Hepatocyte (in vitro differentiated cells): ENCODE measurements around the gene VPS33B. TPM values are rescaled to one million over a fixed set of nuclear protein-coding genes. Genes with fewer than 3 reads are reported as not detected.

Source experiments
- DNase-seq: peaks from one replicate; pipeline ENCODE4 v3.0.0-alpha.2; 2016; ENCODE audit warnings: low spot score
- H2AFZ ChIP-seq: fragments of 200-600 bp; sonication (generic); 2 replicates; pipeline ENCODE4 v1.6.0; 2016; ENCODE audit warnings: antibody characterized with exemption, mild to moderate bottlenecking
- H3K27ac ChIP-seq: fragments of 200-600 bp; sonication (generic); 2 replicates; pipeline ENCODE4 v1.5.1; 2016; ENCODE audit warnings: mild to moderate bottlenecking
- H3K27me3 ChIP-seq: fragments of 200-600 bp; sonication (generic); 2 replicates; pipeline ENCODE4 v1.6.1; 2016
- H3K36me3 ChIP-seq: fragments of 200-600 bp; sonication (generic); replicated peaks from 2 replicates; pipeline ENCODE4 v1.5.1; 2016; ENCODE audit warnings: low read depth; ENCODE audit not compliant: insufficient read depth
- H3K4me1 ChIP-seq: fragments of 200-600 bp; sonication (generic); 2 replicates; pipeline ENCODE4 v1.5.1; 2016; ENCODE audit warnings: mild to moderate bottlenecking, moderate library complexity; ENCODE audit not compliant: insufficient read depth
- H3K4me2 ChIP-seq: fragments of 200-600 bp; sonication (generic); 2 replicates; pipeline ENCODE4 v1.6.0; 2016
- H3K4me3 ChIP-seq: fragments of 200-600 bp; sonication (generic); 2 replicates; pipeline ENCODE4 v1.5.1; 2016; ENCODE audit warnings: mild to moderate bottlenecking
- H3K79me2 ChIP-seq: fragments of 200-600 bp; sonication (generic); 2 replicates; pipeline ENCODE4 v1.6.0; 2017; ENCODE audit warnings: mild to moderate bottlenecking
- H3K9me2 ChIP-seq: fragments of 200-600 bp; sonication (generic); replicated peaks from 2 replicates; pipeline ENCODE4 v1.6.0; 2017; ENCODE audit warnings: mild to moderate bottlenecking; ENCODE audit not compliant: insufficient read depth
- H3K9me3 ChIP-seq: fragments of 200-600 bp; sonication (generic); 2 replicates; pipeline ENCODE4 v1.5.1; 2016; ENCODE audit warnings: low read depth, mild to moderate bottlenecking
- H4K20me1 ChIP-seq: fragments of 200-600 bp; sonication (generic); 2 replicates; pipeline ENCODE4 v1.6.0; 2016; ENCODE audit warnings: mild to moderate bottlenecking; ENCODE audit not compliant: insufficient read depth, poor library complexity, severe bottlenecking
- EZH2 ChIP-seq: fragments of 200-600 bp; sonication (generic); IDR thresholded peaks from 2 replicates; pipeline ENCODE4 v1.6.1; 2016; ENCODE audit warnings: antibody characterized with exemption, mild to moderate bottlenecking, borderline replicate concordance
- EZH2phosphoT487 ChIP-seq: fragments of 200-600 bp; sonication (generic); IDR thresholded peaks from one replicate; pipeline ENCODE4 v1.6.1; 2018; ENCODE audit warnings: antibody characterized with exemption, mild to moderate bottlenecking, low read depth, moderate library complexity; ENCODE audit not compliant: unreplicated experiment, severe bottlenecking
- WGBS: methylation state at CpG from one replicate; pipeline ENCODE4 v1.1.6; 2016; ENCODE audit warnings: low lambda C conversion rate; ENCODE audit errors: missing lambda C conversion rate; 5-methylcytosine and 5-hydroxymethylcytosine counted together
- polyA plus RNA-seq: library from polyadenylated mRNA; unstranded; fragments of >200 nt; fragmentation: Nextera tagmentation; extraction: Ambion mirVana; gene quantifications from 2 replicates; pipeline ENCODE4 v1.2.1, GENCODE V29; 2016
- total RNA-seq: library from RNA; depleted of rRNA; stranded (reverse); fragments of >200 nt; gene quantifications from 2 replicates; pipeline ENCODE4 v1.2.3, GENCODE V29; 2014
- TF ChIP-seq, protein P1 (sequence below): fragments of 200-600 bp; sonication (generic); IDR thresholded peaks from 2 replicates; pipeline ENCODE4 v1.5.1; 2016; ENCODE audit warnings: antibody characterized with exemption, mild to moderate bottlenecking; ENCODE audit not compliant: poor library complexity

Gene VPS33B
- total and polyA plus RNA-seq, 2 experiments from 2014 or later: 7.8 to 11.7 TPM

DNA sequence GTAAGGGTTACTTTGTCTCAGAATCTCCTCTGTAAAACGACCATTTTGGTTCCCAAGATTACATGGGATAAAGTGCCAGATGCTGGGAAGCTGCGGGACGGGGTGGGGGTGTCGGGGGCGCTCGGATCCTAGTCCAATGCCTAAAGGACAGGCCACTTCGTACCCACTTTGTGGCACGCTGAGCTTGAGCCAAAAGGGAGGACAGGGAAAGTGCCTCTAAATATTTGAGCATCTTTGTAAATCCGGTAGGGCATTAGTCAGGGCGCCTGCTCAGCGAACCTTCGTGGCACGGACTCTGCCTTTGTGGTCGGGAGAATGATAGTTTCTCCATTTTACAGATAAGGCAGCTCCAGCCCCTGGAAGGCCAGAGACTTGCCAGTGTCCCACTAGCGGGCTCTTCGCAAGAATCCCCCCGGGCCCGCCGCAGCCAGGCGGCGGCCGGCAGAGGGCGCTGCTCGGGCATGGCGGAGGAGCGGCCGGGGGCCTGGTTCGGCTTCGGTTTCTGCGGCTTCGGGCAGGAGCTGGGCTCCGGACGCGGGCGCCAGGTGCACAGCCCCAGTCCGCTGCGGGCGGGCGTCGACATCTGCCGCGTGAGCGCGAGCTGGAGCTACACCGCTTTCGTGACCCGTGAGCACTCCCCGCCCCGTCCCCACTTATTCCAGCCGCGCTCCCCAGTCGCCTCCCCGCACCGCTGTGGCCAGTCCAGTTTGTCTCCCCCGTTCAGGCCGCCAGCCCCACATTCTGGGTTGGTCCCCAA, 65.9 kb downstream of the VPS33B start:
- 10% methylated on average over 43 of the region's 56 CpGs for WGBS
- H3K27ac ChIP-seq: no peak overlapping the region
- H4K20me1 ChIP-seq: no peaks in the 10 kb centered on the region
- H2AFZ ChIP-seq: peak overlapping the region; percentile 95
- no peaks in the 10 kb centered on the region for H3K36me3 ChIP-seq
- peak overlapping the region; percentile 98 for H3K4me2 ChIP-seq
- TF ChIP-seq, protein P1, sequence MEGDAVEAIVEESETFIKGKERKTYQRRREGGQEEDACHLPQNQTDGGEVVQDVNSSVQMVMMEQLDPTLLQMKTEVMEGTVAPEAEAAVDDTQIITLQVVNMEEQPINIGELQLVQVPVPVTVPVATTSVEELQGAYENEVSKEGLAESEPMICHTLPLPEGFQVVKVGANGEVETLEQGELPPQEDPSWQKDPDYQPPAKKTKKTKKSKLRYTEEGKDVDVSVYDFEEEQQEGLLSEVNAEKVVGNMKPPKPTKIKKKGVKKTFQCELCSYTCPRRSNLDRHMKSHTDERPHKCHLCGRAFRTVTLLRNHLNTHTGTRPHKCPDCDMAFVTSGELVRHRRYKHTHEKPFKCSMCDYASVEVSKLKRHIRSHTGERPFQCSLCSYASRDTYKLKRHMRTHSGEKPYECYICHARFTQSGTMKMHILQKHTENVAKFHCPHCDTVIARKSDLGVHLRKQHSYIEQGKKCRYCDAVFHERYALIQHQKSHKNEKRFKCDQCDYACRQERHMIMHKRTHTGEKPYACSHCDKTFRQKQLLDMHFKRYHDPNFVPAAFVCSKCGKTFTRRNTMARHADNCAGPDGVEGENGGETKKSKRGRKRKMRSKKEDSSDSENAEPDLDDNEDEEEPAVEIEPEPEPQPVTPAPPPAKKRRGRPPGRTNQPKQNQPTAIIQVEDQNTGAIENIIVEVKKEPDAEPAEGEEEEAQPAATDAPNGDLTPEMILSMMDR: peak; percentile 93
- no peak for TF ChIP-seq EZH2
- peaks cover 3% of the 10 kb centered on the region for H3K79me2 ChIP-seq
- peaks cover 17% of the 10 kb centered on the region for H3K4me1 ChIP-seq
- H3K4me3 ChIP-seq: peak overlapping the region; percentile 68
- H3K27me3 ChIP-seq: no peaks in the 10 kb centered on the region
- DNase-seq: peak; percentile 90
- H3K9me3 ChIP-seq: no peaks in the 10 kb centered on the region
- H3K9me2 ChIP-seq: no peaks in the 10 kb centered on the region

DNA sequence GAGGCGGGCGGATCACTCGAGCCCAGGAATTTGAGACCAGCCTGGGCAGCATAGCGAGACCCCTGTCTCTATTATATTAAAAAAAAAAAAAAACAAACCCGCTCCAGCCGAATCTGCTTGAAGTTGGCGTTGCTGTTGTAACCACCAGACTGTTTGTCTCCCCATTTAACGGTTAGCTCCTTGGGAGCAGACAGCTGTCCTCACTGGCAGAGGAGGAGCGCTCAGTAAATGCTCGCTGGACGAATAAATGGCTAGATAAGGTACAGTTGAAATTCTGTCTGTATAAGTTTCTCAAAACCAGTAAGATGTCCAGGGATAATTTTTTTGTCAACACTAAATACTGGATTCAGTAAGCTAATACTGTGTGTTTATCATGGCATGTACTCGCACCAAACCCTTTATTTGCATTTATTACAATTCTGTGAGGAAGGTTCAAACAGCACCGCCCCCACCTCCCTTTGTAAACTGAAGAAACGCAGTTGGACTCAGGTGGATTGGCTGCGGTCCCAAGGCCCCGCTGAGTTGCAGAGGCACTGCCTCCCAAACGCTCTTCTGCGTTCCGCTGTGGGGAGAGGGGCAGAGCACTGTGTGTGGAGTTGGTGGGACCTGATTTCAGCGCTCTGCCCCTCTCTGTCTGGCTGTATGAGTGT, 66.6 kb downstream of the VPS33B start:
- H3K27me3 ChIP-seq: no peaks in the 10 kb centered on the region
- H4K20me1 ChIP-seq: no peaks in the 10 kb centered on the region
- H2AFZ ChIP-seq: no peak overlapping the region
- TF ChIP-seq EZH2phosphoT487 (no peak), EZH2 (no peak)
- TF ChIP-seq, protein P1: no peak
- peak overlapping the region; percentile 98 for H3K4me2 ChIP-seq
- peaks cover 17% of the 10 kb centered on the region for H3K4me1 ChIP-seq
- peak overlapping the region; percentile 57 for H3K4me3 ChIP-seq
- 66% methylated on average over 20 of the region's 20 CpGs for WGBS
- no peaks in the 10 kb centered on the region for H3K9me2 ChIP-seq
- peaks cover 3% of the 10 kb centered on the region for H3K79me2 ChIP-seq
- no peaks in the 10 kb centered on the region for H3K36me3 ChIP-seq
- no peak for DNase-seq
- no peak overlapping the region for H3K27ac ChIP-seq
- no peaks in the 10 kb centered on the region for H3K9me3 ChIP-seq

DNA sequence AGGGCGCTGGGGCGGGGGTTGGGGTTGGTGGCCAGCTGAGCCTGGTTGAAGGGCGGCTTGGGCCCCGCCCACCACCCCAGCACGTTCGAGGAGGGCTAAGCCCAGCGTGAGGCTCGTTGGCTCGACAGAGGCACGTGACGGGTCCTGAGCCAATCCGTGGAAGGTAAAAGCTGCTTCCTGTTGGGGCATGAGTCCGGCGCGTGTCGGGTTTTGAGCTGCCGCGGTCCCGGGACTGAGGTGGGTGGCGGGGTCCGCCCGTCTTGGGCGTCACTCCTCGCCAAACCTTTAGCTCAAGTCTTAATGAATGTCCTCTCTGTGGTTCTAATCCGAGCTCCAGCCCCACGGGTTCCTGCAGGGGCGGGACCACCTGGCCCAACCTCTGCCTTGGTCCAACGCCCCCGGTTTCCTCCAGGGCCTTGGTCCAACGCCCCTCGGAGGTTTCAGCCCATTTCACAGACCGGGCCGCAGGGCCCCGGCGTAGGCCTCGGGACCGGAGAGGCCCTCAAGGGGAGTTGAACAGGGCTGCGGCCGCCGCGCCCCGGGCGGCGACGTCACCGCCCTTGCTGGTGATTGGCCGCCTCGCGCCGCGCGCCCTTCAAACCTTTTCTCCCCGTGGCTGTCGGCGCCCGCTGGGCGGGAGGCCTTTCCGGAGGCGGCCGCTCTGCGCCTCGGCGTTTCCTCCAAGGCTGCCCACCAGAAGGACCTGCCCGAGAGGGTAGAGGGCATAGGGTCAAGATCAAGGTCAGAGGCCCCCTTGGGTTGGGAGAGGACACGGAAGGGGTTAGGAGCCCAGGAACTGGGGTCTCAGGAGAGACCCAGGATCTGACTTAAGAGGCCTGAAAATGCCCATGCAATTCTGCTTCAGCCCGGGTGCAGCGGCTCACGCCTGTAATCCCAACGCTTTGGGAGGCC, 67.4 kb downstream of the VPS33B start, which contains the start of gene RCCD1:
Gene RCCD1 (plus strand): TSS at position 173 of the 912 bp plus-strand sequence. CDS start 1,851 bp downstream, outside the sequence.
- peak within 1 kb of the TSS; percentile 98 for H3K4me2 ChIP-seq
- no peaks in the 10 kb centered on the region for H3K9me3 ChIP-seq
- peak within 1 kb of the TSS; percentile 98 for H2AFZ ChIP-seq
- H3K9me2 ChIP-seq: no peaks in the 10 kb centered on the region
- no peaks in the 10 kb centered on the region for H3K27me3 ChIP-seq
- H4K20me1 ChIP-seq: no peaks in the 10 kb centered on the region
- H3K79me2 ChIP-seq: peaks cover 3% of the 10 kb centered on the region
- peak within 1 kb of the TSS; percentile 57 for H3K4me3 ChIP-seq
- WGBS: 2% methylated on average over 60 of the region's 69 CpGs
- DNase-seq: peak; percentile 97
- H3K4me1 ChIP-seq: peaks cover 17% of the 10 kb centered on the region
- TF ChIP-seq EZH2phosphoT487 (no peak), EZH2 (no peak)
- TF ChIP-seq, protein P1: no peak
- peak within 1 kb of the TSS; percentile 93 for H3K27ac ChIP-seq
- H3K36me3 ChIP-seq: no peaks in the 10 kb centered on the region
